GM13976 (cell line): ENCODE results near the gene AKR7A3.
"Not testable (repeated sequence)": the region's sequence is repeated elsewhere in the genome, so short reads cannot be mapped to it uniquely, and the experiment has no call there.

Experiments used
- DNase-seq: peaks from one replicate; pipeline ENCODE4 v3.0.0; 2012; ENCODE audit warnings: low spot score
- CTCF ChIP-seq: IDR thresholded peaks from 2 replicates; pipeline ENCODE4 v1.5.1; 2012; ENCODE audit warnings: borderline replicate concordance, mild to moderate bottlenecking; ENCODE audit not compliant: insufficient read depth; ENCODE audit errors: extremely low read depth, missing control alignments, control extremely low read depth
- in situ Hi-C: fragments of 300-500 bp; cut with MboI; formaldehyde crosslinking; loops from one replicate; pipeline ENCODE4 v1.12.0; 2022; ENCODE audit warnings: low sequenced_read_pairs, mixed read lengths, inconsistent platforms; ENCODE audit not compliant: unreplicated experiment

Gene AKR7A3

GRCh38 chr1:19268445-19268844 lies 20.1 kb downstream of the AKR7A3 start:
- in situ Hi-C loops, result no loop called here
- DNase-seq, result no peak
- TF ChIP-seq CTCF, result no peak

- in situ Hi-C loops, result no loop called here
- no peak for TF ChIP-seq CTCF
- no peak for DNase-seq
Measured at GRCh38 chr1:19262744-19263143, 25.8 kb downstream of the AKR7A3 start.

GRCh38 chr1:19262047-19262446 lies 26.5 kb downstream of the AKR7A3 start:
- no peak for DNase-seq
- no peak for TF ChIP-seq CTCF
- in situ Hi-C loops, result no loop called here

- TF ChIP-seq CTCF, result no peak
- DNase-seq, result no peak
- in situ Hi-C loops, result no loop called here
Measured at GRCh38 chr1:19260211-19261138, 28.1 kb downstream of the AKR7A3 start.

- TF ChIP-seq CTCF, result no peak
- DNase-seq, result no peak
- in situ Hi-C loops, result no loop called here
Measured at GRCh38 chr1:19258353-19258752, 30.2 kb downstream of the AKR7A3 start.

GRCh38 chr1:19257178-19257914 lies 31.2 kb downstream of the AKR7A3 start:
- in situ Hi-C loops, result no loop called here
- no peak for DNase-seq
- no peak for TF ChIP-seq CTCF

- DNase-seq, in situ Hi-C loops: not testable (repeated sequence)
Measured at GRCh38 chr1:19256301-19256700, 32.3 kb downstream of the AKR7A3 start.
